Endothelial cell of umbilical vein (primary cell): ENCODE data around the gene TAF6. TPM values are rescaled to one million over a fixed set of nuclear protein-coding genes. Genes with fewer than 3 reads are reported as not detected.

Source experiments
- BruUV-seq: library from RNA; stranded (reverse); fragments of 400-500 nt; replicated peaks from 2 replicates; lab custom pipeline; 2021; lab: Mats Ljungman, UMichigan
- CTCF ChIA-PET: fragments of 300-600, 350-600 bp; sonication (Branson Sonifier 250); formaldehyde crosslinking; loops from one replicate; lab custom pipeline; 2021; ENCODE audit warnings: antibody characterized with exemption, inconsistent platforms; lab: Charles Lee
- POLR2A ChIA-PET: fragments of 300-600, 350-600 bp; sonication (Branson Sonifier 250); formaldehyde crosslinking; loops from one replicate; lab custom pipeline; 2021; ENCODE audit warnings: antibody characterized with exemption, inconsistent platforms; lab: Charles Lee
- DNase-seq: peaks from one replicate; pipeline ENCODE4 v3.0.0-alpha.2; 2011; ENCODE audit warnings: low read depth, low spot score
- FAIRE-seq: peaks from 2 replicates; lab custom pipeline; 2011; peaks lifted over from hg19 to GRCh38; lab: Jason Lieb, UNC
- H2AFZ ChIP-seq: 2 replicates; pipeline ENCODE4 v1.6.0; 2012; ENCODE audit warnings: low read depth, low read length, control low read depth, inconsistent platforms
- H3K27ac ChIP-seq: 2 replicates; pipeline ENCODE4 v1.5.1; 2011; ENCODE audit warnings: low read depth, mild to moderate bottlenecking, control low read depth, low read length, moderate library complexity; ENCODE audit not compliant: insufficient read depth
- H3K27me3 ChIP-seq, 2 experiments: 2 replicates each; pipeline versions ENCODE4 v1.6.0 to v1.6.1; 2011; ENCODE audit warnings: low read length in 2 of 2, mixed read lengths in 1 of 2; ENCODE audit not compliant: control insufficient read depth in 2 of 2, insufficient read depth in 2 of 2
- H3K36me3 ChIP-seq, 2 experiments: 2 replicates in 1 of 2; 3 replicates in 1 of 2; pipeline ENCODE4 v1.5.1; 2011; ENCODE audit warnings: low read length in 2 of 2, mild to moderate bottlenecking in 1 of 2, moderate library complexity in 1 of 2; ENCODE audit not compliant: control insufficient read depth in 2 of 2, insufficient read depth in 2 of 2; ENCODE audit errors: extremely low read depth in 1 of 2
- H3K4me1 ChIP-seq: 3 replicates; pipeline ENCODE4 v1.5.1; 2011; ENCODE audit warnings: mild to moderate bottlenecking, low read length; ENCODE audit not compliant: control insufficient read depth, insufficient read depth; ENCODE audit errors: extremely low read depth
- H3K4me2 ChIP-seq: 2 replicates; pipeline ENCODE4 v1.6.1; 2011; ENCODE audit warnings: low read length, control low read depth, mixed read lengths; ENCODE audit not compliant: insufficient read depth
- H3K4me3 ChIP-seq, 3 experiments: fragments of 200-600 bp in 1 of 3; sonication (generic), shearing (Covaris generic) in 1 of 3; replicated peaks in 1 of 3; 2 replicates each; pipeline ENCODE4 v1.5.1; 2011 to 2016; ENCODE audit warnings: control low read depth in 3 of 3, low read length in 3 of 3, mild to moderate bottlenecking in 2 of 3, inconsistent platforms in 1 of 3, low read depth in 1 of 3, moderate library complexity in 1 of 3; ENCODE audit not compliant: insufficient read depth in 1 of 3
- H3K79me2 ChIP-seq: 2 replicates; pipeline ENCODE4 v1.6.0; 2012; ENCODE audit warnings: low read length, inconsistent platforms; ENCODE audit not compliant: control insufficient read depth, insufficient read depth
- H3K9ac ChIP-seq: replicated peaks from 2 replicates; pipeline ENCODE3; 2011; ENCODE audit warnings: low read length, control low read depth; ENCODE audit not compliant: insufficient read depth; ENCODE audit errors: extremely low read depth
- H3K9me1 ChIP-seq: replicated peaks from 3 replicates; pipeline ENCODE4 v1.6.0; 2011; ENCODE audit warnings: mild to moderate bottlenecking, low read length; ENCODE audit not compliant: control insufficient read depth, insufficient read depth; ENCODE audit errors: extremely low read depth
- H3K9me3 ChIP-seq: replicated peaks from 2 replicates; pipeline ENCODE4 v1.5.1; 2012; ENCODE audit warnings: low read length, inconsistent platforms; ENCODE audit not compliant: control insufficient read depth, insufficient read depth
- H4K20me1 ChIP-seq: replicated peaks from 2 replicates; pipeline ENCODE3; 2011; ENCODE audit warnings: mild to moderate bottlenecking, low read length; ENCODE audit not compliant: control insufficient read depth, insufficient read depth; ENCODE audit errors: extremely low read depth
- CTCF ChIP-seq, 2 donors: IDR thresholded peaks; 1 replicate in 1 of 2; 2 replicates in 1 of 2; pipeline ENCODE4 v1.5.1; 2011; ENCODE audit warnings: low read length in 2 of 2, mild to moderate bottlenecking in 2 of 2, moderate library complexity in 2 of 2, control low read depth in 1 of 2, inconsistent platforms in 1 of 2, low read depth in 1 of 2; ENCODE audit not compliant: insufficient read depth in 1 of 2; ENCODE audit errors: extremely low read depth in 1 of 2
- EZH2 ChIP-seq: IDR thresholded peaks from 2 replicates; pipeline ENCODE4 v1.6.1; 2012; ENCODE audit warnings: borderline replicate concordance, low read depth, mild to moderate bottlenecking, moderate library complexity, low read length, inconsistent platforms; ENCODE audit not compliant: severe bottlenecking
- FOS ChIP-seq: IDR thresholded peaks from 2 replicates; pipeline ENCODE4 v1.6.1; 2011; ENCODE audit warnings: mild to moderate bottlenecking, low read length, moderate library complexity, borderline replicate concordance; ENCODE audit not compliant: insufficient read depth
- GATA2 ChIP-seq: IDR thresholded peaks from 2 replicates; pipeline ENCODE4 v1.7.0; 2011; ENCODE audit warnings: low read depth, mild to moderate bottlenecking, moderate library complexity, mixed read lengths, low read length; ENCODE audit not compliant: insufficient read length, insufficient read depth
- JUN ChIP-seq: IDR thresholded peaks from 2 replicates; pipeline ENCODE4 v1.6.1; 2011; ENCODE audit warnings: borderline replicate concordance, low read depth; ENCODE audit not compliant: insufficient read length, insufficient read depth
- MAX ChIP-seq: IDR thresholded peaks from 2 replicates; pipeline ENCODE4 v1.6.1; 2011; ENCODE audit not compliant: insufficient read depth, insufficient read length
- MYC ChIP-seq: IDR thresholded peaks from one replicate; pipeline ENCODE4 v1.6.1; 2011; ENCODE audit warnings: mild to moderate bottlenecking, low read depth, low read length
- POLR2A ChIP-seq: IDR thresholded peaks from 2 replicates; pipeline ENCODE4 v1.6.1; 2012; ENCODE audit warnings: low read depth, mild to moderate bottlenecking, control low read depth, low read length
- POLR2AphosphoS5 ChIP-seq: IDR thresholded peaks from 2 replicates; pipeline ENCODE4 v1.6.1; 2012; ENCODE audit warnings: low read depth, mild to moderate bottlenecking, control low read depth, low read length, moderate library complexity; ENCODE audit not compliant: insufficient read depth
- dilution Hi-C: fragments of 300-500 bp; cut with MboI; formaldehyde crosslinking; loops from one replicate; pipeline ENCODE4 v1.15.0; 2019; ENCODE audit warnings: low sequenced_read_pairs; ENCODE audit not compliant: extremely low pct_ligation_motif_present
- intact Hi-C: fragments of 100-400 bp; cut with micrococcal nuclease; formaldehyde crosslinking; loops from one replicate; pipeline ENCODE4 v1.10.0; 2022
- polyA plus RNA-seq, 4 experiments: library from polyadenylated mRNA; depleted of rRNA in 3 of 4; stranded (reverse) in 3 of 4; unstranded in 1 of 4; fragments of >200 nt; gene quantifications; 2 replicates each; pipeline versions ENCODE4 v1.2.1 to v1.2.3, GENCODE V29; 2011 to 2012; ENCODE audit warnings: missing spikeins in 1 of 4
- total RNA-seq: library from RNA; stranded (reverse); gene quantifications from 2 replicates; pipeline ENCODE4 v1.2.3, GENCODE V29; 2021

TAF6 gene
- total and polyA plus RNA-seq, 2 donors (not counting 3 experiments of a cell fraction or from before 2014, with no cell fraction given): 32.7 to 64.6 TPM

GRCh38 chr7:100120733-100121036 lies 1.5 kb upstream of the TAF6 start:
- Histone ChIP-seq H3K27me3 (no peaks in the 10 kb centered on the region), H3K4me2 (peak overlapping the region; percentile 67), H3K9me3 (no peaks in the 10 kb centered on the region), H3K4me3 (no peak overlapping the region), H3K9me1 (no peaks in the 10 kb centered on the region), H3K27ac (no peak overlapping the region), H3K9ac (no peak overlapping the region), H3K79me2 (peaks cover 10% of the 10 kb centered on the region), H2AFZ (no peak overlapping the region), H3K36me3 (peaks cover 0 to 2% of the 10 kb centered on the region in 2 experiments), H3K4me1 (peaks cover 11% of the 10 kb centered on the region), H4K20me1 (no peaks in the 10 kb centered on the region)
- dilution Hi-C loops: no loop called here
- DNase-seq (no peak), FAIRE-seq (no peak)
- intact Hi-C loops: loop anchor here (1.0 kb wide), 1 partner anchor 14 kb away; no protein-coding TSS in a partner anchor
- BruUV-seq: no TSS peak
- ChIA-PET CTCF (interaction anchor here (1.0 to 1.6 kb wide), 3 partner anchors 10 to 127 kb away, joined by 3 to 4 read pairs (median 3); partner anchors contain the start of genes AP4M1 and MCM7), POLR2A (no interaction called here)
- no peak for TF ChIP-seq EZH2
- no peak for TF ChIP-seq POLR2A
- TF ChIP-seq JUN: no peak
- TF ChIP-seq POLR2AphosphoS5: no peak
- no peak for TF ChIP-seq GATA2
- no peak for TF ChIP-seq MAX
- TF ChIP-seq FOS: no peak
- TF ChIP-seq CTCF (IDR thresholded peaks at IDR 0.05; ENCODE audit: extremely low read depth in 1 of 2, insufficient read depth in 1 of 2, low read depth in 1 of 2, low read length in 2 of 2): no peak
- no peak for TF ChIP-seq MYC
